NCI-H446 treated with DMSO at 0.1 percent for 48 hours (cell line): ENCODE measurements around the gene ARAP1.

ENCODE experiments used
- DNase-seq: peaks from one replicate; lab custom pipeline; 2025; lab: John Stamatoyannopoulos, UW

ARAP1 gene

DNA sequence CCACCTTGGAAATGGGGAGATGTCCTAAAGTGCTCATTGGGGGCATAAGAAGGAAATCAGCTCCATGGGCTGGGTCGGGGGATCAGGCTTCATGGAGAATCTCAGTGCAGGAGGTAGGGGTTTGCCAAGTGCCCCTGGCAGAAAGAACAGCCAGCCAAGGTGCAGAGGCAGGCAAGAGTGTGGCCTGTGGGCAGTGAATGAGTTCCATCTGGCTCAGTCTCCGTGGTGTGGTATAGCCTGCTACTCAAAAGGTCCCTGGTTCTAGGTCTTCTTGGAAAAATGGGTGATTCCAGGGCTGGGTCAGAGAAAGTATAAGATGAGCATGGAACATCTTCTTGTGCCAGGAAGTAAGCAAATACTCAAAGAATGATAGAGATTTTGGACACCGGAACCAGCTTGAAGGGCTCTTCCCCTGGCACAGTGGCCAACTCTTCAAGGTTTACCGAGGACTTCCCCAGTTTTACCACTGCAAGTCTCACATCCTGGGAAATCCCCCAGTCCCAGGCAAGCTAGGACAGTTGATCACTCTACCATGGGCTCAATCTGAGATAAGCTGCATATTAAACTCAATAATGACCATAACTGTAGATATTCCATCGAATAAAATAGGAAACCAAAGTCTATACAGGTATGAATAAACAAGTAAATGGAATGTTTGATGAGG lies 10.6 kb upstream of the ARAP1 start:
- DNase-seq = no peak

DNA sequence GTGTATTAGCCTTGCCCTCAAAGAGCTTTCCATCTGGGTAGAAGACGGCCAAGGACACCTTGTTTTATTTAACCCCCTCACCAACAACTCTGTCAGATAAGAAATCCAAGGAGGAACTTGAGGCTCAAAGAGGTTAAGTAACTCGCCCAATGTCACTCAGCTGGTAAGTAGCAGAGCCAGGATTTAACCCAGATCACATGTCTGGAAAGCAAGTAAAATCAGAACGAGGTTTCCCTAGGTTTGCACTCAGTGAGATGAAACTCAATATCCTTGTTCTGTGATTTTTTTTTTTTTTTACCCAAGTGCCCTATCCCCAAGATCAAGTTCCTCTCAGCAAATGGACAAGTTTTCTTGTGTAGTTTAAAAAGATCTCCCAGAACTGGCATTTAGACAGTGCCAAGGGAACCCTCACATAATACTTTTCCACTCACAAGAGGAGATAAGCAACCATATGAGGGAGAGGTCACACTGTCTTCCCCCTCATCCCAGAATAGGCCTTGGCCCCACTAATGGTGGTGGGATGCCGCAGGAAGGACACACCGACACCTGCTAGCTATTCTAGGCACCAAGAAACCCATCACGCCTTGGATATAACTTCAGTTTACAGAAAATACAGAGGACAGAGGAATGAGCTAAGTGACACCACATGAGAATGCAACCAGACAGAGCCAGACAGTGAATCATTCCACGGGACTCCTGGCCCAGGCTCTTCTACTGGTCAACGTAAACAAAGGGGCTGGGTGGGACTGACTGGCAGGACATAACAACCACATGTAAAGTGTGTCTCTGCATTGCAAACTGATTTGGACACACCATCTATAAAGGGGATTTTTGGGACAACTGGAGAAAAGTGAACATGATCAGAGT lies 8.6 kb upstream of the ARAP1 start:
- no peak for DNase-seq

DNA sequence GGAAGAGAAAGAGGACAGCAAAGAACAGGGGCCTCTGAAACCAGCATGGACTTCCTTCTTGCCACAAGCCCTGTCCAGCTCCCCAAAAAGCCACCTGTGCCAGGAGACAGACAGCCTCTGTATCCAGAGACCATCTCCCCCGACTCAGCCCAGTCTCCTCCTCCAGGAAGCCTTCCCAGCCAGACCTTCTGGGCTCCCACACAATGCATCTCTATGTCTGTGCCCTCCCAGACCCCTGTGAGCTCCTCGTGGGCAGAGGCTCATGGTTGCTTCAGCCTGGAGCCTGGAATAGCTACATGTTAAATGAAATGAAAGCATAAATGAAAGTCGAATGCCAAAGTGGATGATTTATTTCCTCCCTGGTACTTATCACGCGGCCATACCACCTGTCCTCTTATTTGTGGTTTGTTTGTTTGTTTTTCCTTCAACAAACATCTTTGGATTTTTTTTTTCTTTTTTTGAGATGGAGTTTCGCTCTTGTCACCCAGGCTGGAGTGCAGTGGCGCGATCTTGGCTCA lies 7.3 kb upstream of the ARAP1 start:
- DNase-seq = no peak

DNA sequence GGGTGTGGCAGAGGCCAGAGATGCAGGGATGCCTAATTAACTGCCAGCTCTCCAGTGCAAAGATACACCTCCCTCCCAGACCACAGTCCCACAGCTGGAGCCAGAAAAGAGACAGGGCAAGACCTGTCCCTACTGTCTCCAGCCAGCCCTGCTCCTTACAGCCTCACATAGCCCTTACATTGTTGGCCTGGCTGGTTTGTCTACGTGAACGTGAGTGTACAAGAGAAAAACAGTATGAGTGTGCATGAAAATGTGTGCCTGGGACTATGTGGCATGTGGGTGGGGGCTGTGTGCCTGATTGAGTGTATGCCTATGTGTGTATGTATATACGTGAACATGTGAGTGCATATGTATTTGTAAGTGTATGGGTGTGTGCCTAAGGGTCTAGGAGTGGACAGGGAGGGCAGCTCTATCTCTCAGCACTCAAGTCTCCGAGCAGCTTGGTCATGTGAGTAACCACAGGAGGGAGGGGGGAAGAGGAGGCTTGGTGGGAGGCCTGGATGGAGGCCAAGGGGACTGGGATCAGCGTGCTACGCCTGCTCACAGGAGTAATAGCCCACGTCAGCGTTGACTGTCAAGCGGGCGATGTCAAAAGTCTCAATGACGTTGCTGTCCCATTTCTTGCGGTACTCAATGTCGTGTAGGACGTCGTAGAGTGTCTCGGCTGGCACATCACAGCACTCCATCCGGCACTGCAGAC lies 6.6 kb upstream of the ARAP1 start:
- peak; percentile 8 for DNase-seq

DNA sequence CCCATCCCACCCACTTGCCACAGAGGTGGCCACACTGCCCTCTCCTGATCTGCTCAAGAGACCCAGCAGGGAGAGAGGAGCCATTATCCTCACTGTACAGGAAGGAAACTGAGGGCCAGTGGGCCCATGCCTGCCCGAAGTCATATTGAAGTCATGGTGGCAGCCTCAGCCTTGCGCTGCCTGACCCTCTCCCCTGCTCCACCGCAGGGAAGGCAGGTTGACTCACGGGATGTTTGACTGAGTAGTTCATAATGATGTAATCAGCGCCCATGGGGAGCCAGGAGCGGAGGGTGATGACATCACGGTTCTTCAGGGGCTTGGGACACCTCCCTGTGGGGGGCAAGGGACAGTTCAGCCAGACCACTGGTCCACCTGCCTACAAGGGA lies 6.1 kb upstream of the ARAP1 start:
- no peak for DNase-seq

DNA sequence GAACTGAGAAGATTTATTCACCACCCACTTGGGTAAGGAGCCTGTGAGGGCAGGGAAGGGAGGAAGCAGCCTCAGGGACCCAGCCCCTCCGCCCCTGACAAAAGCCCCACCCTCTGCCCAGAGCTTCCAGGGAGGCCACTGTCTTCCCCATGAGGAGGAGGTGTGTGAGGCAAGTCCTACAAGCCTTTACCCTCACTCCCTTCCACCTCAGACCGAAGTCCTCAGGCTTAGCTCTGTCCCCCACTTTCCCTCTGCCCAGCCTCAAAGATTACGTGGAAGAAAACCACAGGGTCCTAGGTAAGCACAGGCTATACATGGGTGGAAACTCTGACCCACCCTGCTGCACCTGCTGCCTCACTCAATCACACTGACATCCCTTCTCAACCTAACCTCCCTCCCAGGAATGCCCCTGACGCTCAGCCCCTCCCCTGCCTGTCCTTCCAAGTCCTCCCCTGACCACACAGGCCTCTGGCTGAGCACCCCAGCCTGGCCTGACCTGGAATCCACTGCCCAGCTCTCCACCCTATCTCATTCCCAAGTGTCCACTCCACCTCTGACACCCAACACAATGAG lies 3.6 kb upstream of the ARAP1 start:
- no peak for DNase-seq

DNA sequence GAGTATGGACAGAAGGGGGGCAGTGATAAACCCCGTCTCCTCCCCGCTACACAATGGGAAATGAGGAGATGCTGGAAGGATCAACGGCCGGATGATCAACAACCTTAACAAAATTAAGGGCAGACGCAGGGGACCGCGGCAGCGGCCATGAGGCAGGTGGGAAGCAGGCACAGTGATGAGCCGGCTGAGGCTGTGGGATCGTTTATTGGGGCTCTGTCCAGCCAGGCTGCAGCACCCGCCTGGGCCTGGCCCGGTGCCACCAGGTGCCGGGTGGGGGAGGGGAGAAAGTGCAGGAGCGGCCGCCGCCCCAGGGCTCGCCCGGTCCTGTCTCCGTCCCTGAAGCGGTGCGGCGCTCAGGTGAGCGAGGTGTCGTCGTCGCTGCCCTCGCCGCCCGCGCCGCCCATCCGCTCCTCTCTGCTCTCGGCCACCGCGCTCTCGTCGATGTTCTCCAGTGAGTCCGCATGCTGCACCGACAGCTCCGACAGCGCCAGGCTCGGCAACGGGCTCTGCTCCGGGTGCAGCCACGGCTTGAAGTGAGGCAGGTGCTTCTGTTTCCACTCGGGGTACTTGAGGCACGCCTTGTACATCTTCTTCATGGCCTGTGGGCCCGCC lies 2.4 kb upstream of the ARAP1 start:
- no peak for DNase-seq

DNA sequence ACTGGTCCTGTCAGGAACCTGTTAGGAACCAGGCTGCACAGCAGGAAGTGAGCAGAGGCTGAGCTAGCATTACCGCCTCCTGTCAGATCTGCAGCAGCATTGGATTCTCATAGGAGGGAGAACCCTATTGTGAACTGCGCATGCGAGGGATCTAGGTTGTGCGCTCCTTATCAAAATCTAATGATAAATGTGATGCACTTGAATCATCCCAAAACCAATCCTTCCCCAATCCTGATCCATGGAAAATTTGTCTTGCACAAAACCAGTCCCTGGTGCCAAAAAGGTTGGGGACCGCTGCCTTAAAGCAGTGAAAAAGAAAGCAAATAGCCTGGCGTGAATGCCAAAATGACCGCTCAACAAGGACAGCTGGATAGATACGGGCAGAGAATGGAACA lies 1.9 kb upstream of the ARAP1 start:
- DNase-seq = no peak

DNA sequence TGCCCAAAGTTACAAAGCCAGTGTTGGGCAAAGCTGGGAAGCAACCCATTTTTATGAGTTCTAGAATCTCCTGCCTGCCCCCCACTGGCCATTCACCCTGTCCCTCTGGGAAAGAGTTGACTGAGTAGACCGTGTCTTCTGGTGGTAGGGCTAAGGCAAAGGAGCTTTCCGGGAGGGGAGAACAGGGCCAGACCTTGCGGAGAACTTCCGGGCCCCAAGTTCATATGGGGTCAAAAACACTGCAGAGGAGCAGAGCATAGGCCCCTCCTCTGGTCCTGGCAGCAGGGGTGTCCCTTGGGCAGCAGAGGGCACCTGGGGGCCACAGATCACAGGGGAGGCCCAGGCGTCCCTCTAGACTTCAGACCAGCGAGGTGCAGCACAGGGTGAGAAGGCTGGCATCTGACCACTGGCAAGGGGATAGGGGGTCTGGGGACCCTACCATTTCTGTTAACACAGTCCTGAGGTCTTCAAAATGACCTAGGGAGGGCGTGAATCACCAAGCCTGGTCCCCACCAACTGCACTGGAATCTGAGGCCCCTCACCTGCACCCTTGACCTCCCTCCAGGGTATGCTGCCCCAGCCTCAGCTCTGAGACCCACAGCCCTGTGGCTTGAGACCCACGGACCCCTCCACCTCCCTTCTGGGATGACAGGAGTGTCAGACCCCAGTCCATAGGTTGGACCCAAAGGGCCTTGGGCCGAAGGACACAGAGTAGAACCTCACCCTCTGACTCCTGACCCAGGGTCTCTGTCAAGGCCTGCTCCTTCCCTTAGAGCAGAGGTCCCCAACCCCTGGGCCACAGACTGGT lies 1.3 kb upstream of the ARAP1 start:
- no peak for DNase-seq

DNA sequence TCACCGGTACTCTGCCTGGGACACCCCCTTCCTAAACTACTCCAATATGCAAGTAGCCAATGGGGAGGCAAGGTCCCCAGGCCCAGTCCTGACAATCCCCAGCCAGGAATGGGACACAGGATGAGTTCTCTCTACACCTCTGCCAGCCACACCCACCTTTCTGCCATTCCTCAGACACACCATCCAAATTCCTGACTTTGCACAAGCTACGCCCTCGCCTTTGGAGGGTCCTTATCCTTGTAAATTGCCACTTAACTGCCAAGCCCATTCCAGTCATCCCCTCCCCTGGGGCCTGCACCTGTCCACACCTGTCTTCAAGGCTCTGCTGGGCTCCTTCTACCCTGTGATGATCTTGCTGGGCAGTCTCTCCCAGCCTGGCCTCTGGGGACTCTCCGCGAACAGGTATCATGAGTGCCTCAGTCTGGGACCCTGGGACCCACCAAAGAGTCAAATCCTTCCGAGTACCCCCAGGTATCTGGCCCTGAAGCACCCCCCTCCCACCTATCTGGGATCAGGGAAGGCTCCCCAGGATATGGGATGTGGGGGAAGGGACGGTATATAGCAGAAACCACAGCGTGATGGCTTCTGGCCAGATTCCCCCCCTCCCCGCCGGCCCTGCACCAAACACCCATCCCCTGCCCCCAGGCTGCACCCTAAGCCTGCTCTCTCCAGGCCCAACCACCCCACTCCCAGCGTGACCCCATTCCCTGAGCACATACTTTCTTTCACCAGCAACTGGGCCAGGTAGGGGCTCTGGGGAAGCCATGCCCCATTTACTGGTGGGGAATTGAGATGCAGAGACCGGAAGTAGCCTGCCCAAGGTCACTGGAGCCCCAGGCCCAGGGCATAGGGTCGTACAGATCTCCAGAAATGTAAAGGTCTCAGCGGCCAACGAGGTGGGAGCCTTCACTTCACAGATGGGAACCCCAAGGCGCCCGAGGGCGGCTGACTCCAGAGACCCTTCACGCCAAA lies 806 bp downstream of the ARAP1 start:
- DNase-seq = no peak

DNA sequence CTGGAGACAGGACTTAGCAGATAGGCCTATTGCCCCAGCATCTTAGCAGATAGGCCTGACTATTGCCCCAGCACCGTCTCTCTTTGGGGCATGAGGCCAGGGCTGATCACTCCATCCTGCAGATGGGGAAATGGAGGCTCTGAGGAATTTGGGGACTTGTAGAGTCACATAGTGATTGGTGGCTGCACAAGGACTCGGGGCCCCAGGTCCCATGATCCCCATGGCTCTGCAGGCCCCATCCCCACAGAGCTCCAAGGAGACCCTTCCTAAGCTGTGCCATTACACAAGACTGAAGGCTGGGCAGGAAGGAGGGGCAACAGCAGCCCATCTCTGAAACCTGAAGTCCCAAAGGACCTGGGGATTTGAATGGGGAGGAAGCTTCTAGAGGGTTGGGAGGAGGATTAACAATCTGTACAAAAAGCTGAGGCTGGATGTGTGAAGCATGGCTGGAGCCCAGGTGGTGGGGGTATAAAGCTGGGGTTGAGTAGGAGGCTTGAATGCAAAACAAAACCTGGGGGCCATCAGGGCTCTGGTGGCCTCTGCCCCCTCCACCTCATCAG lies 1.6 kb downstream of the ARAP1 start:
- DNase-seq = no peak

DNA sequence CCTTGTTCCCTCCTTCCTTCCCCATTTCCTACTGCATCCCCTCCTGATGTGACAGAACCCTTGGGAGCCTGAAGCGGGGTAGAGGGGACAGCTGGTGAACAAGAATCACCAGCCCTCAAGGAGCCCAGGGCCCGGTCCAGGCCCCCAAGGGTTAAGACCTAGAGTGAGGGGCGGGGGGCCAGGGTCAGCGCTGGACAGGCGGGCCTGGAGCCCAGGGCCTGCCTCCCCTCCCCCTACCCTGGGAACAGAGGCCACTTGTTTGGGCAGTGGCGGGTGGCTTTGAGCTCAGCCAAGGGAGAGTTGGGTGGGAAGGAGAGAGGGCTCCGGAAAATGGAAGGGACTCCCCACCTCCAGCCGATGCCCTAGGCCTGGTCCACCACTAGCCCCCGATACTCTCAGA lies 2.1 kb downstream of the ARAP1 start:
- no peak for DNase-seq

DNA sequence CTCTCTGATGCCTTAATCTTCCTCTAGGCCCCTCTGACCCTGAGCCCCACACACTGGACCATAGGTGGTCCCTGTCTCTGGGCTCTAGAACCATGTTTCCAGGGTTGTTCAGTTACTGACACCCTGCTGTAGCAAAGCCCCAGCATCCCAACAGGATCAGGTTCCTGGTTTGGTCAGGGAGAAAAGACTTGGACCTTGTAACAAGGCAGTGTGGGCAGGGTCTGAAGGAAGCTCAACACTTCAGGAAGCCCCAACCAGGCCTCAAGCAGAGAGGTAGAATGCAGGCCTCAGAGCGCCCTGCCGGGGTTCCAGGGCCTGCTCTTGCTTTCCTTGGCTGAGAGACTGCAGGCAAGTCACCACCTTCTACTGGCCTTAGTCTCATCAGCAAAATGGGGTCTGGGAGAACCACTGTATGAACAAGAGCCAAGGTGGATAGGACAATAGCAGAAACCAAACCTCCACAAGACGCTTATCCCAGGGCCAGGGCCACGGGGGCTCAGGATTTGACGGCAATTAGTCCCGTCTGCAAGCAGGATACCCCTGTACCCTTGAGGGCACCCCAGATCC lies 4.8 kb downstream of the ARAP1 start:
- no peak for DNase-seq

DNA sequence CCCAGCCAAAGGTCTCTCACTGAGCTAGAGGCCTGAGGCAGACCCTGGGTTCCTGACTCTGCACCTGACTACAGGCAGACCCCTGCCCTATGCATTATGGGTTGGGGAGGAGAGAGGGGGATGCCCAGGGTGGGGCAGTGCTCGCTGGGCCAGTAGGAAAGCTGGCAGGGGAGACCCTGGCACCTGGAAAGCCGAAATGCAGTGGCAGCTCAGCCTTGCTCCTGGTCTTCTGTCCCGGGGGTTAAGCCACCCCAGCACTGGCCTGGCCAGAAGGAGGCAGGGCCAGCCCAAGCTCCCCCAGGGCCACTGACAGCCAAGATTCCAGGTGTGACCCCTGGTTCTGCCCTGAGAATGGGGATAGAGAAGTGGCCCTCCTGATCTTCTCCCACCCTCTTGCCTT lies 5.4 kb downstream of the ARAP1 start:
- no peak for DNase-seq

DNA sequence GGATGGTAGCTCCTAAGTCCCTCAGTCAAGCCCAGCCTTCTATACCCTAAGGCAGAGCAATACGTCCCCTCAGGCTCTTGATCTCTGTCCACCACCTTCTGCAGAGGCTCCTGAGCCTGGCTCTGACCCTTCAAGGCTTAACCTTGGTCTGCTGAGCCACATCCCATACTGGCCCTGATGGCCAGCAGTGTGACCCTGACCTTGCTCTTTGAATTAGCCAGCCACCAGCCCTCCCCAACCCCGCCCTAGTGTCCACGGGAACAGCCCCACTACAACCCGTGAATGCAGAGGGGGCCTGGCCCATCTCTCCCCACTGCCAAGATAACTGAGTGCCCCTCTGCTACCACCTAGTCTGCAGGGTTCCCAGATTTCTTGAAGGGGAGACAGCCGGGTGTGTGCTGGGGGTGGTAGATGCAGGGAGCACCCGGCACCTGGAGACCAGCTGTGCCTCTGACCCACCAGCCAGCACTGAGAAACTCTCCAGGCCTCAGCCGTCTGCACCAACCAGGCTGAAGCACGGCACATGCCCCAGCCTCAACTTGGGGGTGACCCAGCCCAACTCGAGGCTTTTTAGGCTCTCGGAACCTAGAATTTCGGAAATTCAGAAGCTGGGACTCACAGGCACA lies 6.2 kb downstream of the ARAP1 start:
- no peak for DNase-seq

DNA sequence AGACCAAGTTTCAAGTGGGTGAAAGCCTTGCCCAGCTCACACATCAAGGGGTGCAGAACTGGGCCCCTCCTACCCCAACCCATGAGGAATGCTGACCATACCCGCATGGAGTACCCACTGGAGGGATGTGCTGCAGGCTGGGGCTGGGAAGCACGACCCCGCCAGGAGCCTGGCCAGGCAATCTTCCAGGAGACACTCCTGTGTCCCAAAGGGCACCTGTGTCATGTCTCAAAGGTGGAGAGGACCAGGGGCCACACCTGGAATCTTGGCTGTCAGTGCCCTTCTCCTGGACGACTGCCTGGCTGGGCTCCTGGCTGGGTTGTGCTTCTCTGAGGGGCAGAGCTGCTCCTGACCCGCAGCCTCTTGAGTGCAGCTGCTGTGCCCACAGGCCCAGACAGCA lies 6.7 kb downstream of the ARAP1 start:
- DNase-seq = no peak

DNA sequence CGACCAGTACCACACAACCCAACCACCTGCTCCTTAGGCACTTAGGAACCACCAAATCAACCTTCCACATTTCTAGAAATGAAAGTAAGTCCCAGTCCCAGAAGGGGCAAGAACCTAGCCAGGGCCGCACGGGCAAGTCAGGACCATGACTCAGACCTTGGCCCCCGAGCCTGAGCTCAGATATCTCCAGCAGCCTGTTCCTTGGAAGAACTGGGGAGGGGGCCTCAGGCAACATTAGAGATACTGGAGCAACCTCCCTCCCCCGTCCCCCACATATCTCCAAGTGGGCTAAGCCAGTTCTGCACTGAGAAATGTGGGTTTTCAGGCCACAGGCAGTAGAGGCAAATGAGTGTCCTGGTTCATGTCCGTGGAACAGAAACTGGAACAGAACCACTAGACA lies 7.7 kb downstream of the ARAP1 start:
- no peak for DNase-seq

DNA sequence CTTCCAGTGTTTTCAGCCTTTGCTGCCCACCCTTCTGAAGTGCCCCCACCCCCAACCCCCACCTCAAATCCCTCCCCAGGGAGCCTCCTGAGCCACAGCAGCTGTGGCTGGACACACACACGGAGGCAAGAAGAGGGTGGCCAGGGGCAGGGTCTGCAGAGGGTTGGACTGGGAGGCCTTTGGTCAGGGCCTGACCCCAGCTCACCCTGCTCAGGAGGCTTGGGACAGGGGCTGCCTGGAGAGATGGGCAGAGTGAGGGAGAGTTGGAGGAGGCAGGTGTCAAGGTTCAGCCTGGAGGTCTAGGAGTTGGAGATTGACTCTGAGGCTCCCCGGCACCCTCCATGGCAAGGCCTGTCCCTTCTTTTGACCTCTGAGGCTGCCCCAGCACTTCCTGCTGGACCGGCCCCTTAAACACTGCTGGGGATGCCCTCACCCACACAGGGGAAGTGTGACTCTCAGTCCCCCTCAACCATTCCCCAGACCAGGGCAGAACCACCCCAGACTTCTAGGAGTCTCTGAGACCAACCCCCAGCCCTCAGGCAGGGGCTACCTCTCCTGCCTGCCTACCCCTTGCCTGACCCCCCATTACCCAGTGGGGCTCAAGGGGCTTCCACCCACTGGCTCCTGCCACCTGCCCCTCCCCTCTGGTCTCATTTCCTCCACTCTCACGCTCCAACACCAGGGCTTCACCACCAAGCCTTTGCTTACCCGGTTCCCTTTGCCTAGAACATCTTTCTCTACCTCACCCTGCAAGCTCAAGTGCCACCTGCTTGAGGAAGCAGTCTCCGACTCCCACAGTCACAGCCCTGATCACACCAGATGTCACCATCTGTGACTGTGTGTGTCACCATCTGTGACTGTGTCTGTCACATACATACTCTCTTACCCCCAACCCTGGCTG lies 8.6 kb downstream of the ARAP1 start:
- DNase-seq = no peak
